SU-DHL-6 (cell line): ENCODE data around the gene SCAMP3.

Experiments
- EZH2phosphoT487 ChIP-seq: fragments of 200-600 bp; sonication (generic), shearing (Covaris generic); conservative IDR thresholded peaks from 2 replicates; pipeline ENCODE4 v1.6.1; 2018; ENCODE audit warnings: mild to moderate bottlenecking, antibody characterized with exemption, low read length, moderate library complexity, mixed read lengths
- TF ChIP-seq, protein P1 (sequence below): fragments of 200-600 bp; sonication (generic); IDR thresholded peaks from one replicate; pipeline ENCODE4 v1.5.1; 2017; ENCODE audit warnings: antibody characterized with exemption, mild to moderate bottlenecking, low read length, moderate library complexity; ENCODE audit not compliant: insufficient read depth, poor library complexity, severe bottlenecking

DNA sequence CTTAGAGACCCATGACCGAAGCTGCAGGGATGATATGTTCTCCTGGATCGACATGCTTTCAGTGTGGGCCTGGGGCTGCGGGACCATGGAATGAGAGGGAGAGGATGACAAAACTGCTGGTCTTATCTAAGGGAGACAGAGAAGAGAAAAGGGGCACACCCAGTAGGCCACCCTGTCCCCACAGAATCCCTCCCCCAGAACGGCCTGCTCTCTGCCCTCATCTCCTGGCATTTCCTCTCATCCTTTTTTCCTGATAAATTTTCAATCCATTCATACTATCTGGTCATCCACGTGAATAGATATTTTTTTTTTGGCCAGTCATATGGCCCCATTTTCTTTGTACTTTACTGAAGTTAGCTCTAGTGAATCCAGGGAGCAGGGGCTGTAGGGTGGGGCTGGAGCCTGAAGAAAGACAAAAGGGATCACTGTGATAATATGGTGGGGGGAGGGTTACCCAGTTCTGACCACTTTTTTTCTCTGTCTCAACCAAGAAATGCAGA, 39.2 kb upstream of the SCAMP3 start, which contains the start of gene PKLR:
- TF ChIP-seq, protein P1, sequence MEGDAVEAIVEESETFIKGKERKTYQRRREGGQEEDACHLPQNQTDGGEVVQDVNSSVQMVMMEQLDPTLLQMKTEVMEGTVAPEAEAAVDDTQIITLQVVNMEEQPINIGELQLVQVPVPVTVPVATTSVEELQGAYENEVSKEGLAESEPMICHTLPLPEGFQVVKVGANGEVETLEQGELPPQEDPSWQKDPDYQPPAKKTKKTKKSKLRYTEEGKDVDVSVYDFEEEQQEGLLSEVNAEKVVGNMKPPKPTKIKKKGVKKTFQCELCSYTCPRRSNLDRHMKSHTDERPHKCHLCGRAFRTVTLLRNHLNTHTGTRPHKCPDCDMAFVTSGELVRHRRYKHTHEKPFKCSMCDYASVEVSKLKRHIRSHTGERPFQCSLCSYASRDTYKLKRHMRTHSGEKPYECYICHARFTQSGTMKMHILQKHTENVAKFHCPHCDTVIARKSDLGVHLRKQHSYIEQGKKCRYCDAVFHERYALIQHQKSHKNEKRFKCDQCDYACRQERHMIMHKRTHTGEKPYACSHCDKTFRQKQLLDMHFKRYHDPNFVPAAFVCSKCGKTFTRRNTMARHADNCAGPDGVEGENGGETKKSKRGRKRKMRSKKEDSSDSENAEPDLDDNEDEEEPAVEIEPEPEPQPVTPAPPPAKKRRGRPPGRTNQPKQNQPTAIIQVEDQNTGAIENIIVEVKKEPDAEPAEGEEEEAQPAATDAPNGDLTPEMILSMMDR = no peak
- no peak for TF ChIP-seq EZH2phosphoT487
